Spleen (tissue), 11 donors: Measurements from ENCODE around the gene TCP11L1. TPM values are rescaled to one million over a fixed set of nuclear protein-coding genes. Genes with fewer than 3 reads are reported as not detected.

Experiments
- DNase-seq: peaks from one replicate; pipeline ENCODE4 v3.0.0-alpha.2; 2020
- H3K27ac ChIP-seq, 8 donors: fragments of 200-600 bp; sonication (generic) in 7 of 8; 1 replicate in 4 of 8; 2 replicates in 4 of 8; pipeline versions ENCODE4 v1.5.0 to v1.8.0; 2016 to 2021; ENCODE audit warnings: inconsistent platforms in 4 of 8, mild to moderate bottlenecking in 4 of 8, moderate library complexity in 1 of 8
- H3K27me3 ChIP-seq, 7 donors: fragments of 200-600 bp; sonication (generic) in 6 of 7; replicated peaks in 1 of 7; 1 replicate in 4 of 7; 2 replicates in 3 of 7; pipeline versions ENCODE4 v1.5.0 to v1.8.0; 2016 to 2021; ENCODE audit warnings: inconsistent platforms in 3 of 7, mild to moderate bottlenecking in 1 of 7
- H3K36me3 ChIP-seq, 6 donors: fragments of 200-600 bp; sonication (generic) in 5 of 6; 1 replicate in 4 of 6; 2 replicates in 2 of 6; pipeline versions ENCODE4 v1.5.0 to v1.8.0; 2016 to 2021; ENCODE audit warnings: inconsistent platforms in 2 of 6
- H3K4me1 ChIP-seq, 6 donors: fragments of 200-600 bp; sonication (generic) in 5 of 6; 1 replicate in 3 of 6; 2 replicates in 3 of 6; pipeline versions ENCODE4 v1.5.0 to v1.8.0; 2016 to 2021; ENCODE audit warnings: inconsistent platforms in 3 of 6
- H3K4me3 ChIP-seq, 8 donors: fragments of 200-600 bp; sonication (generic) in 7 of 8; 1 replicate in 4 of 8; 2 replicates in 4 of 8; pipeline versions ENCODE4 v1.5.0 to v1.8.0; 2016 to 2021; ENCODE audit warnings: inconsistent platforms in 4 of 8, mild to moderate bottlenecking in 4 of 8, moderate library complexity in 2 of 8
- H3K9me3 ChIP-seq, 8 donors: fragments of 200-600 bp; sonication (generic) in 7 of 8; 1 replicate in 4 of 8; 2 replicates in 4 of 8; pipeline versions ENCODE4 v1.5.0 to v1.8.0; 2016 to 2021; ENCODE audit warnings: inconsistent platforms in 4 of 8
- CTCF ChIP-seq, 11 experiments: fragments of 200-600 bp in 7 of 11; fragments of 450-650 bp in 4 of 11; sonication (generic) in 4 of 11; IDR thresholded peaks in 8 of 11; conservative IDR thresholded peaks in 3 of 11; 1 replicate in 7 of 11; 2 replicates in 4 of 11; pipeline versions ENCODE4 v1.4.0 to v1.8.0; 2016 to 2021; ENCODE audit warnings: antibody characterized with exemption in 11 of 11, inconsistent platforms in 4 of 11, mild to moderate bottlenecking in 1 of 11
- POLR2A ChIP-seq, 3 donors: fragments of 450-650 bp; IDR thresholded peaks; one replicate each; pipeline ENCODE4 v1.5.1; 2017; ENCODE audit warnings: antibody characterized with exemption in 3 of 3, mild to moderate bottlenecking in 1 of 3
- POLR2AphosphoS5 ChIP-seq, 3 donors: sonication (generic); formaldehyde crosslinking; IDR thresholded peaks; one replicate each; pipeline ENCODE4 v1.5.1; 2017; ENCODE audit warnings: antibody characterized with exemption in 3 of 3
- WGBS, 5 donors: extraction: QIAGEN DNeasy Blood & Tissue Kit in 3 of 5; methylation state at CpG; one replicate each; pipeline versions ENCODE4 v1.1.5 to v1.1.7; 2013 to 2018; 5-methylcytosine and 5-hydroxymethylcytosine counted together
- intact Hi-C: fragments of 100-400 bp; cut with DNase I; formaldehyde crosslinking; loops from one replicate; pipeline ENCODE4 v1.15.0; 2023; ENCODE audit warnings: low total_unique reads
- polyA plus RNA-seq, 3 donors: library from polyadenylated mRNA; stranded (reverse); fragments of 200-250 nt; gene quantifications; one replicate each; pipeline ENCODE4 v1.2.1, GENCODE V29; 2013
- total RNA-seq, 7 donors: library from RNA; depleted of rRNA in 3 of 7; stranded (reverse); fragments of >200 nt in 3 of 7; fragmentation: NEBNext Ultra II Directional in 4 of 7; extraction: Animal tissue kit (Norgen Biotek cat#: 25700) in 4 of 7; gene quantifications; one replicate each; pipeline versions ENCODE4 v1.1.0 to v1.2.1, GENCODE V29; 2016 to 2021
- donor health status: healthy with polysubstance abuse.
- donor health status: DM: no; HTN: no; CAD: no; lungs with moderate emphysema.
- donor health status: DM: no; HTN: no; CAD: no.
- donor health status: Bipolar disorder and iron deficiency.
- donor health status: healthy.
- donor health status: DM: no; HTN: no; CAD: no.
- donor health status: DM: yes; HTN: yes; CAD: no.

The TCP11L1 gene
- total and polyA plus RNA-seq, 10 donors = 1.8 to 48.2 (median 17.9) TPM

GRCh38 chr11:33021501-33021900, 17.9 kb upstream of the TCP11L1 start:
- H3K27me3 ChIP-seq = peaks cover 0 to 26% (median 5%) of the 10 kb centered on the region in 7 donors
- intact Hi-C loops = loop anchor here (10.0 kb wide), 1 partner anchor 117 kb away; no protein-coding TSS in a partner anchor
- 91 to 97% (median 94%) methylated on average over 1 of the region's 1 CpG for WGBS, 5 donors

GRCh38 chr11:33021937-33022336, 17.4 kb upstream of the TCP11L1 start:
- TF ChIP-seq CTCF (IDR thresholded peaks at IDR 0.05 in 8 of 11, conservative IDR thresholded peaks at IDR 0.05 in 3 of 11) (no peak), POLR2A (IDR thresholded peaks at IDR 0.05) (no peak), POLR2AphosphoS5 (IDR thresholded peaks at IDR 0.05) (no peak)
- no peaks in the 10 kb centered on the region for H3K9me3 ChIP-seq
- intact Hi-C loops = loop anchor here (10.0 kb wide), 1 partner anchor 117 kb away; no protein-coding TSS in a partner anchor
- H3K36me3 ChIP-seq = no peaks in the 10 kb centered on the region
- DNase-seq = no peak
- H3K27ac ChIP-seq = no peak overlapping the region
- H3K4me3 ChIP-seq = no peak overlapping the region
- 36 to 92% (median 84%) methylated on average over 1 of the region's 1 CpG for WGBS, 5 donors
- H3K27me3 ChIP-seq = peaks cover 0 to 22% (median 4%) of the 10 kb centered on the region in 7 donors
- H3K4me1 ChIP-seq = peaks cover 0 to 3% (median 0%) of the 10 kb centered on the region in 6 donors

More at GRCh38 chr11:33021501-33021900, 17.9 kb upstream of the TCP11L1 start:
- Histone ChIP-seq H3K36me3 (no peaks in the 10 kb centered on the region), H3K4me3 (no peak overlapping the region), H3K4me1 (peaks cover 0 to 7% (median 3%) of the 10 kb centered on the region in 6 donors), H3K9me3 (no peaks in the 10 kb centered on the region), H3K27ac (no peak overlapping the region)
- no peak for DNase-seq
- no peak for TF ChIP-seq POLR2AphosphoS5 (IDR thresholded peaks at IDR 0.05)
- TF ChIP-seq CTCF (IDR thresholded peaks at IDR 0.05 in 8 of 11, conservative IDR thresholded peaks at IDR 0.05 in 3 of 11) = no peak
- no peak for TF ChIP-seq POLR2A (IDR thresholded peaks at IDR 0.05)

GRCh38 chr11:33025339-33025722, 14.0 kb upstream of the TCP11L1 start:
- WGBS, 5 donors = 88 to 95% (median 91%) methylated on average over 3 of the region's 3 CpGs
- Histone ChIP-seq H3K27me3 (peaks cover 0 to under 1% (median 0%) of the 10 kb centered on the region in 7 donors), H3K27ac (no peak overlapping the region), H3K4me3 (no peak overlapping the region), H3K9me3 (no peaks in the 10 kb centered on the region), H3K4me1 (no peaks in the 10 kb centered on the region), H3K36me3 (no peaks in the 10 kb centered on the region)
- intact Hi-C loops = loop anchor here (10.0 kb wide), 1 partner anchor 121 kb away; no protein-coding TSS in a partner anchor
- TF ChIP-seq POLR2A (IDR thresholded peaks at IDR 0.05) (no peak), CTCF (IDR thresholded peaks at IDR 0.05 in 8 of 11, conservative IDR thresholded peaks at IDR 0.05 in 3 of 11) (no peak), POLR2AphosphoS5 (IDR thresholded peaks at IDR 0.05) (no peak)
- no peak for DNase-seq

GRCh38 chr11:33027233-33027632, 12.1 kb upstream of the TCP11L1 start:
- H3K27me3 ChIP-seq = no peaks in the 10 kb centered on the region
- whole genome bisulfite sequencing, 5 donors = 89 to 95% (median 92%) methylated on average over 2 of the region's 2 CpGs
- no peak for TF ChIP-seq CTCF (IDR thresholded peaks at IDR 0.05 in 8 of 11, conservative IDR thresholded peaks at IDR 0.05 in 3 of 11)
- TF ChIP-seq POLR2A (IDR thresholded peaks at IDR 0.05) = no peak
- TF ChIP-seq POLR2AphosphoS5 (IDR thresholded peaks at IDR 0.05) = no peak
- no peaks in the 10 kb centered on the region for H3K9me3 ChIP-seq
- no peaks in the 10 kb centered on the region for H3K36me3 ChIP-seq
- intact Hi-C loops = loop anchor here (10.0 kb wide), 1 partner anchor 122 kb away; no protein-coding TSS in a partner anchor
- H3K4me3 ChIP-seq = no peak overlapping the region
- H3K27ac ChIP-seq = no peak overlapping the region
- no peak for DNase-seq
- H3K4me1 ChIP-seq = no peaks in the 10 kb centered on the region
